K562 treated with DMSO at 1 percent for 24 hours (cell line): Measurements from ENCODE around the gene OR52B6. TPM values are rescaled to one million over a fixed set of nuclear protein-coding genes. Genes with fewer than 3 reads are reported as not detected.

Experiments
- total RNA-seq: library from RNA; unstranded; fragments of 300-600 nt; gene quantifications from 2 replicates; pipeline ENCODE4 v1.2.3, GENCODE V29; 2022; ENCODE audit warnings: low read depth; ENCODE audit not compliant: insufficient read depth

The OR52B6 gene
- total RNA-seq, result not detected in 2 replicates

DNA sequence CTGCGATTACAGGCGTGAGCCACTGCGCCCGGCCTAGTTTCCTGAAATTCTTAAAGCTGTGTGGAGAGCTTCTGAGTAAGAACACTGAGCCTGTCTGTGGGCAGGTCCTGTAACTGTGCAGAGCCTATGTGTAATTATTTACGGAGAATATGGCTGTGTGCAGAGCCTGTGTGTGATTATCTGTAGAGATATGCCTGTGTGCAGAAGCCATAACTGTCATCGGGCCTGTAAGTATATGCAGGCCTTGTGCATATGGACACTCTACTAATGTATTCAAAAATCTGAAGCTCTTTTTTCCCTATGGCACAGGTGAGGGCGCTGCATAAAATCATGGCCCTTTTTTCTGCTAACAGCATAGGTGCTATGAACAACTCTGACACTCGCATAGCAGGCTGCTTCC lies at the start of gene OR52B6:
Gene OR52B6, plus strand, starts transcription at position 301 of the 400 bp plus-strand sequence. Its CDS starts 0 bp downstream, at position 301.

GRCh38 chr11:5548440-5548839 lies 32.2 kb upstream of the OR52B6 start, which contains the start of gene OR52H1:
Gene OR52H1 (minus strand): TSS chr11:5548540. CDS start chr11:5545505, 3,035 bp downstream.

GRCh38 chr11:5596607-5597201 lies 16.0 kb downstream of the OR52B6 start, which contains the start of gene TRIM6:
Gene TRIM6 (plus strand): TSS chr11:5596637. CDS start chr11:5596898, 261 bp downstream.

DNA sequence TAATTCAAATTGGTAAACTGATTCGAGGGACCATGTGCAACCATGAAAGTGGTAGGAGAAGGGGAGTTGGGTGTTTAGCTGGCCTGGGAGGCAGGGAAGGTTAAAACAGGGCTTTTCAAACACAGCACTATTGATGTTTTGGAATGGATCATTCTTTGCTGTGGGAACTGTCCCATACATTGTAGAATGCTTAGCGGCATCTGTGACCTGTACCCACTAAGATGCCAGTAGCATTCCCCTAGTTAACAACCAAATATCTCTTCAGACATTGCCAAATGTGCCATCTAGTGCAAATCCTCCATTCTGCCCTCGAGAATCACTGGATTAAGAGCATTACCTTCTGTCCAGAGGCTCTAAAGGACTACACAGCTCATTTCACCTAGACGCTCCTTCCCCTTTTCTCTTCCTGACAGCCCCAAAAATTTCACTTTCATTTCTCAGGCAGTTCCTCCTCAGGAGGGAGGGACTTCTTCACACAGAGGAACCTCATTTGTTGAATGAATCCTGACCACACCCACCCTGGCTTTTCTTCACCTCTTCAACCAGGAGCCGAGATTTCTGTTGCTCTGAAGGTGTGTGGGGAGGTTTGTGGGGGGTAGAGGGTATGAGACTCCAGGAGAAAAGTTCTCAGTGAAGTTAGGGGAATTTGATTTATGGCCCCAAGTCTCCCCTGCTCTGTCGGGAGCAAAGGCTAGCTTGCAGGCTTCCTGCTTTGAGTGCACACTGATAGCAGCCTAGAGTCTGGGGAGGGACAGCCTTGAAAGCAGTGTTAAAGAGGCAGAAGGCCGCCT lies 44.0 kb downstream of the OR52B6 start, which contains the start of gene TRIM34:
Gene TRIM34, plus strand, starts transcription at position 513 of the 791 bp plus-strand sequence. CDS start 7,331 bp downstream, outside the sequence.

Other genes with a start within 250 kb of the OR52B6 start
- gene OR51B5, start 237.4 kb upstream of the OR52B6 start, total RNA-seq, result 36.2 and 41.7 TPM in 2 replicates
- not detected in 2 replicates for gene OR51B6, start 229.4 kb upstream of the OR52B6 start, total RNA-seq
- not detected in 2 replicates for gene OR51M1, start 197.1 kb upstream of the OR52B6 start, total RNA-seq
- not detected in 2 replicates for gene OR51Q1, start 158.8 kb upstream of the OR52B6 start, total RNA-seq
- not detected in 2 replicates for gene OR51I1, start 139.4 kb upstream of the OR52B6 start, total RNA-seq
- gene OR51I2, start 131.6 kb upstream of the OR52B6 start, total RNA-seq, result not detected in 2 replicates
- gene OR52D1, start 92.2 kb upstream of the OR52B6 start, total RNA-seq, result 0.61 TPM in 1 of 2 replicates, not detected in the other
- gene UBQLN3, start 70.9 kb upstream of the OR52B6 start, total RNA-seq, result not detected in 2 replicates
- 0.80 TPM in 1 of 2 replicates, not detected in the other for gene UBQLNL, start 64.2 kb upstream of the OR52B6 start, total RNA-seq
- not detected in 2 replicates for gene OR52H1, start 32.3 kb upstream of the OR52B6 start, total RNA-seq
- 19.3 and 20.1 TPM in 2 replicates for gene TRIM6, start 15.8 kb downstream of the OR52B6 start, total RNA-seq
- gene TRIM34, start 44.1 kb downstream of the OR52B6 start, total RNA-seq, result 2.4 and 4.2 TPM in 2 replicates
- 15.5 and 20.6 TPM in 2 replicates for gene TRIM5, start 104.2 kb downstream of the OR52B6 start, total RNA-seq
- gene TRIM22, start 108.9 kb downstream of the OR52B6 start, total RNA-seq, result 2.5 and 2.7 TPM in 2 replicates
- gene OR56B1, start 155.6 kb downstream of the OR52B6 start, total RNA-seq, result not detected in 2 replicates
- not detected in 2 replicates for gene OR52N4, start 173.4 kb downstream of the OR52B6 start, total RNA-seq
- gene OR52N5, start 202.5 kb downstream of the OR52B6 start, total RNA-seq, result not detected in 2 replicates
- not detected in 2 replicates for gene OR52N1, start 210.4 kb downstream of the OR52B6 start, total RNA-seq
- not detected in 2 replicates for gene OR52N2, start 228.0 kb downstream of the OR52B6 start, total RNA-seq